HG03045 (cell line): ENCODE results near the gene NOC3L.
"Not testable (repeated sequence)": the region's sequence is repeated elsewhere in the genome, so short reads cannot be mapped to it uniquely, and the experiment has no call there.

Experiments
- ATAC-seq: cut with Tn5 transposase; IDR thresholded peaks from one replicate; pipeline ENCODE4 v1.9.1; 2021; ENCODE audit warnings: mild to moderate bottlenecking, moderate library complexity; ENCODE audit not compliant: unreplicated experiment

NOC3L gene

GRCh38 chr10:94361171-94361794, 1.5 kb downstream of the NOC3L start:
- ATAC-seq, result no peak

- no peak for ATAC-seq
Measured at GRCh38 chr10:94358480-94358879, 4.3 kb downstream of the NOC3L start.

DNA sequence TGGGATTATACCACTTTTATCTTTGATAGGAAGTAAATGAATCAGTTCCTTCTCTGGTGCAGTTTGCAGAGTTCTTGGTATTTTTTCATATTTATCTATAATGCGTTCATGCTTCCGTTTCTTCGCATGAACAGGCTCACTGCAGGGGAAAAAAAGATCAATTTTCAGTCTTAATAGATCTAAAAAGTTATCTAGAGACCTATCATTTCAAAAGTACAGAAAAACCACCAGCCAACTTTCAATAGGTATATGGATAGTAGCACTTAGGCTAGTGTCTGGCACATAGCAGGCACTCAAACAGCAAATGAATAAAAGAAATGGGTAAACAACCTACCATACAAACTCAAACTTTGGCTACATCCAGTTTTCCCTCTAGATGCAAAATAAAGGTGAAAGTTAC, 5.5 kb downstream of the NOC3L start:
- no peak for ATAC-seq

DNA sequence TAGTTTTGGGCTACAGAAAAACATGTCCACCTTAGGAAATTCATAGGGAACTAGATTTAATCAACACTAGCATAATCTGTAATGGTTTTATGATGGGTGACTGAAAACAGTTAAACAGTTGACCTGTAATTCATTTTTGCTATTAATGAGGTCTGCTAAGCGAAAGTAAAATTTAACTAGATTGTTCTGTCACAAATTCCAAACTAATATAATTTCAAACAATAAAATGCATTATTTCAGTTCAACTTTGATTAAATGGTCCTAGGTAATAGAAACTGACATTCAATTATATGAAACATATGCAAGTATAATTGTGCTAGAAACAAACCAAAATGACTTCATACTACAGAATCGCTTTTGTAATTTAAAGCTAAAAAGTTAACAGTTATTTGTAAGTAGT, 6.9 kb downstream of the NOC3L start:
- no peak for ATAC-seq

DNA sequence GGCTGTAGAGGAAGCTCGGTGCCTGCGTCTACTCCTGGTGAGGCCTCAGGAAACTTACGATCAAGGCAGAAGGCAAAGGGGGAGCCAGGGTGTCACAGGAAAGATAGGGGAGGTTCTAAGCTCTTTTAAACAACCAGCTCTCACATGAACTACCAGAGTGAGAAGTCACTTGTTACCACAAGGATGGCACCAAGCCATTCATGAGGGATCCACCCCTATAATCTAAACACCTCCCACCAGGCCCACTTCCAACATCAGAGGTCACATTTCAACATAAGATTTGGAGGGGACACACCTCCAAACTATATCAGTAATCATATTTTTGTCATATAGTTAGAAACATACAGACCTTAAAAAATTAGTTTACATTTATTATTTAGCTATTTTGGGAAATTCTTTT, 9.4 kb downstream of the NOC3L start:
- no peak for ATAC-seq

DNA sequence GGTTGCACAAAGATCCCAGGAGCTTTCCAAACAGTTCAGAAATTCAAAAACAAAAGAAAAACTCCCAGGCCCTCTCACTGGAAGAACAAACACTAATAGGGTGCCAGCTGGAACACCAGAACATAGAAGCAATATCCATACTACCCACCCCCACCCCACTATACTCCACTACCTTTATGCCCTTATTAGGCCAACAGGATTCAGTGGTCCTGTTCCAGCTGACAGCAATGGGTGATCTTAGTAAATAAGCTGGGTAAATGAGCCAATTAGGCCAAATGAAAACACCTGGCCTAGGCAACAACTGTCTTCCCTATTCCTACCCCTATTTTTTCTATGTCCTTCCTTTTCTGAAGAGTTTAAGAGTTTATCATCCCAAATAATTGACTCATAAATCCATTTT, 11.7 kb downstream of the NOC3L start:
- no peak for ATAC-seq

GRCh38 chr10:94350500-94350899, 12.2 kb downstream of the NOC3L start:
- ATAC-seq, result not testable (repeated sequence)

DNA sequence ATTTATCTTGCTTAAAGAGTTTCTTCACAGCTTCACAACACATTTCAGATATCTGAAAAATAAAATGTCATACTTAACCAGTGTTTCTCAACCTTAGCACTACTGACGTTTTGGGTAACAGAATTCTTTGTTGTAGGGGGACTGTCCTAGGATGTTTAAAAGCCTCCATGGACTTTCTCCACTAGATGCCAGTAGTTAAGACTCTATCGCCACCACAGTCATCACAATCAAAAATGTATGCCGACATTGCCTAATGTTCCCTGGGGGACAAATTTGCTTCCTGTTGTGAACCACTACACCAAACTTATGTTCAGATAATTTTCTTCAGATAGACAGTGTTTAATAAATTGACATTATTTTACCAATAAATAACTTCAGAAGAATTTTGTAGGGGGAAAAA, 13.4 kb downstream of the NOC3L start:
- no peak for ATAC-seq

- ATAC-seq, result peak; percentile 96
Measured at GRCh38 chr10:94344522-94345122, 18.1 kb downstream of the NOC3L start.

- ATAC-seq, result no peak
Measured at GRCh38 chr10:94343151-94343550, 19.6 kb downstream of the NOC3L start.

GRCh38 chr10:94334857-94335256, 27.9 kb downstream of the NOC3L start:
- ATAC-seq, result no peak

- no peak for ATAC-seq
Measured at GRCh38 chr10:94333051-94333450, 29.7 kb downstream of the NOC3L start.

- no peak for ATAC-seq
Measured at GRCh38 chr10:94328613-94329012, 34.1 kb downstream of the NOC3L start.

- no peak for ATAC-seq
Measured at GRCh38 chr10:94327649-94328048, 35.1 kb downstream of the NOC3L start.

GRCh38 chr10:94324609-94325233, 38.0 kb downstream of the NOC3L start:
- ATAC-seq, result no peak

- no peak for ATAC-seq
Measured at GRCh38 chr10:94320285-94320914, 42.3 kb downstream of the NOC3L start.

GRCh38 chr10:94316560-94316959, 46.2 kb downstream of the NOC3L start:
- no peak for ATAC-seq

- no peak for ATAC-seq
Measured at GRCh38 chr10:94315975-94316464, 46.7 kb downstream of the NOC3L start.

GRCh38 chr10:94315024-94315451, 47.7 kb downstream of the NOC3L start:
- no peak for ATAC-seq

DNA sequence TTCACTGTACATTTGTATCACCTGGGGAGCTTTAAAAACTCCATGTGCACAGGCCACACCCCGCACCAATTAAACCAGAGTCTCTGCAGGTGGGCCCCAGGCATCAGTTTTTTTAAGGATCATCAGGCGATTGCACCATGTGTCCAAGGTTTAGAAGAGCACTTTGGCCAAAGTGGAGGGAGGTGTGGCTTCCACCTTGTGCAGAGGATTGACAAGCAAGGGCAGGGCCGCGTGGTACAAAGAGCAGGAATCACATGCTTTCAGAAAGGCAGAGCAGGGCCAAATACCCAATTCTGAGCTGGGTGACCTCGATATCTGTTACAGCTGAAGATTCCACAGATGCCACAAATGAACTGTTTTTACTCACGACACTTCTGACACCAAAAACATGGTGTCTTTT, 52.4 kb downstream of the NOC3L start:
- ATAC-seq, result no peak

- no peak for ATAC-seq
Measured at GRCh38 chr10:94308866-94309265, 53.9 kb downstream of the NOC3L start.
